ENCODE data around the gene ALDH3A1. TPM values are rescaled to one million over a fixed set of nuclear protein-coding genes. Genes with fewer than 3 reads are reported as not detected.

Gene ALDH3A1
- total and polyA plus RNA-seq, 2 donors (not counting 3 experiments of a cell fraction or from before 2014, with no cell fraction given): 0.11 to 1.2 TPM

- H3K36me3 ChIP-seq (ENCODE audit: control insufficient read depth in 2 of 2, extremely low read depth in 1 of 2, insufficient read depth in 2 of 2, low read length in 2 of 2): no peaks in the 10 kb centered on the region
- ChIA-PET POLR2A (no interaction called here), CTCF (interaction anchor here (1.0 to 1.5 kb wide), 2 partner anchors 9 to 208 kb away, joined by 3 to 5 read pairs; no protein-coding TSS in a partner anchor)
- FAIRE-seq (no peak), DNase-seq (ENCODE audit: low read depth, low spot score) (no peak)
- no peak for TF ChIP-seq POLR2AphosphoS5 (IDR thresholded peaks at IDR 0.05; ENCODE audit: insufficient read depth, low read depth, low read length)
- TF ChIP-seq, protein P1, sequence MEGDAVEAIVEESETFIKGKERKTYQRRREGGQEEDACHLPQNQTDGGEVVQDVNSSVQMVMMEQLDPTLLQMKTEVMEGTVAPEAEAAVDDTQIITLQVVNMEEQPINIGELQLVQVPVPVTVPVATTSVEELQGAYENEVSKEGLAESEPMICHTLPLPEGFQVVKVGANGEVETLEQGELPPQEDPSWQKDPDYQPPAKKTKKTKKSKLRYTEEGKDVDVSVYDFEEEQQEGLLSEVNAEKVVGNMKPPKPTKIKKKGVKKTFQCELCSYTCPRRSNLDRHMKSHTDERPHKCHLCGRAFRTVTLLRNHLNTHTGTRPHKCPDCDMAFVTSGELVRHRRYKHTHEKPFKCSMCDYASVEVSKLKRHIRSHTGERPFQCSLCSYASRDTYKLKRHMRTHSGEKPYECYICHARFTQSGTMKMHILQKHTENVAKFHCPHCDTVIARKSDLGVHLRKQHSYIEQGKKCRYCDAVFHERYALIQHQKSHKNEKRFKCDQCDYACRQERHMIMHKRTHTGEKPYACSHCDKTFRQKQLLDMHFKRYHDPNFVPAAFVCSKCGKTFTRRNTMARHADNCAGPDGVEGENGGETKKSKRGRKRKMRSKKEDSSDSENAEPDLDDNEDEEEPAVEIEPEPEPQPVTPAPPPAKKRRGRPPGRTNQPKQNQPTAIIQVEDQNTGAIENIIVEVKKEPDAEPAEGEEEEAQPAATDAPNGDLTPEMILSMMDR (IDR thresholded peaks at IDR 0.05; ENCODE audit: extremely low read depth in 1 of 2, insufficient read depth in 1 of 2, low read depth in 1 of 2, low read length in 2 of 2): peak in 1 of 2 donors; percentile 4
- no peaks in the 10 kb centered on the region for H3K4me1 ChIP-seq (ENCODE audit: control insufficient read depth, extremely low read depth, insufficient read depth, low read length)
- no peak overlapping the region for H3K27ac ChIP-seq (ENCODE audit: insufficient read depth, low read depth, low read length)
- no peaks in the 10 kb centered on the region for H3K27me3 ChIP-seq (ENCODE audit: control insufficient read depth in 2 of 2, insufficient read depth in 2 of 2, low read length in 2 of 2)
- dilution Hi-C loops (cut with MboI; ENCODE audit: extremely low pct_ligation_motif_present, low sequenced_read_pairs): no loop called here
- H3K9me3 ChIP-seq (replicated peaks; ENCODE audit: control insufficient read depth, insufficient read depth, low read length): no peaks in the 10 kb centered on the region
- no peak overlapping the region for H3K9ac ChIP-seq (replicated peaks; ENCODE audit: extremely low read depth, insufficient read depth, low read length)
- no peaks in the 10 kb centered on the region for H4K20me1 ChIP-seq (replicated peaks; ENCODE audit: control insufficient read depth, extremely low read depth, insufficient read depth, low read length)
- no peaks in the 10 kb centered on the region for H3K9me1 ChIP-seq (replicated peaks; ENCODE audit: control insufficient read depth, extremely low read depth, insufficient read depth, low read length)
- H3K4me3 ChIP-seq (replicated peaks in 1 of 3; ENCODE audit: insufficient read depth in 1 of 3, low read depth in 1 of 3, low read length in 3 of 3): no peak overlapping the region
- BruUV-seq (replicated peaks): no TSS peak
- no peak overlapping the region for H2AFZ ChIP-seq (ENCODE audit: low read depth, low read length)
- H3K79me2 ChIP-seq (ENCODE audit: control insufficient read depth, insufficient read depth, low read length): no peaks in the 10 kb centered on the region
- H3K4me2 ChIP-seq (ENCODE audit: insufficient read depth, low read length): no peak overlapping the region
- intact Hi-C loops (cut with micrococcal nuclease): no loop called here
Observed at GRCh38 chr17:19718613-19719354, 29.3 kb downstream of the ALDH3A1 start.

DNA sequence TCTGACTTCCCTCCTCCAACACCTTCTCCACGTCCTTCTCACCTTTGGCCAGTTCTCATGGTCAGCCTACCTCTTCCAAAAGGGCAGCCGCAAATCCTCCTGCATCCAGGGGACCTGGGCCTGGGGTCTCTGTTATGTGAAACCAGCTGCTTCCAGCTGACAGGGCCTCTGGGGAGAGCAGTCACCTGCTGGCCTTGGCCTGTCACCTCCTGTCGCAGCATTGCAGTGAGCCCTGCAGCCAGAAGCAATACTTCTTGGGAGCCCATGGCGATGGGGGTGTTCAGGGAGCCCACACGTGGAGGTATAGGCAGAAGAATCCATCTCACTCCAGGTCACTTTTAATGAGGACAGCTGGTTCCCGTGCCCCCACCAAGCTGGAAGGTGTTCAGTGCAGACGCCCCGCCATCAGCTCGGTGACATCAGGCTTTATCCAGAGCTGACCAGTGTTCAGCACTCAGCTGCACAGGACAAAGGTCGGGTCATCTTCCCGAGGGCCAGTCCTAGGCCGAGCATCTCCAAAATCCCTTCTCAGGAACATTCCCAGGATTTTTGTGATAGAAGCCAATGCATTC, 30.0 kb downstream of the ALDH3A1 start:
- DNase-seq (ENCODE audit: low read depth, low spot score): no peak
- H4K20me1 ChIP-seq (replicated peaks; ENCODE audit: control insufficient read depth, extremely low read depth, insufficient read depth, low read length): no peaks in the 10 kb centered on the region
- ChIA-PET POLR2A (no interaction called here), CTCF (interaction anchor here (1.0 to 1.5 kb wide), 2 partner anchors 10 to 207 kb away, joined by 3 to 5 read pairs; no protein-coding TSS in a partner anchor)
- H3K9ac ChIP-seq (replicated peaks; ENCODE audit: extremely low read depth, insufficient read depth, low read length): no peak overlapping the region
- no peaks in the 10 kb centered on the region for H3K9me3 ChIP-seq (replicated peaks; ENCODE audit: control insufficient read depth, insufficient read depth, low read length)
- no peak overlapping the region for H2AFZ ChIP-seq (ENCODE audit: low read depth, low read length)
- no peaks in the 10 kb centered on the region for H3K9me1 ChIP-seq (replicated peaks; ENCODE audit: control insufficient read depth, extremely low read depth, insufficient read depth, low read length)
- no peaks in the 10 kb centered on the region for H3K27me3 ChIP-seq (ENCODE audit: control insufficient read depth in 2 of 2, insufficient read depth in 2 of 2, low read length in 2 of 2)
- dilution Hi-C loops (cut with MboI; ENCODE audit: extremely low pct_ligation_motif_present, low sequenced_read_pairs) (no loop called here), intact Hi-C loops (cut with micrococcal nuclease) (no loop called here)
- H3K79me2 ChIP-seq (ENCODE audit: control insufficient read depth, insufficient read depth, low read length): no peaks in the 10 kb centered on the region
- H3K27ac ChIP-seq (ENCODE audit: insufficient read depth, low read depth, low read length): no peak overlapping the region
- no peak for FAIRE-seq
- no peaks in the 10 kb centered on the region for H3K36me3 ChIP-seq (ENCODE audit: control insufficient read depth in 2 of 2, extremely low read depth in 1 of 2, insufficient read depth in 2 of 2, low read length in 2 of 2)
- no peak overlapping the region for H3K4me2 ChIP-seq (ENCODE audit: insufficient read depth, low read length)
- TF ChIP-seq MYC (IDR thresholded peaks at IDR 0.05; ENCODE audit: low read depth, low read length): no peak
- TF ChIP-seq, protein P1 (IDR thresholded peaks at IDR 0.05; ENCODE audit: extremely low read depth in 1 of 2, insufficient read depth in 1 of 2, low read depth in 1 of 2, low read length in 2 of 2): no peak
- no peak for TF ChIP-seq FOS (IDR thresholded peaks at IDR 0.05; ENCODE audit: borderline replicate concordance, insufficient read depth, low read length)
- TF ChIP-seq POLR2AphosphoS5 (IDR thresholded peaks at IDR 0.05; ENCODE audit: insufficient read depth, low read depth, low read length): no peak
- no peak for TF ChIP-seq EZH2 (IDR thresholded peaks at IDR 0.05; ENCODE audit: borderline replicate concordance, low read depth, low read length, severe bottlenecking)
- no peak for TF ChIP-seq POLR2A (IDR thresholded peaks at IDR 0.05; ENCODE audit: low read depth, low read length)
- no peak for TF ChIP-seq JUN (IDR thresholded peaks at IDR 0.05; ENCODE audit: borderline replicate concordance, insufficient read depth, insufficient read length, low read depth)
- TF ChIP-seq MAX (IDR thresholded peaks at IDR 0.05; ENCODE audit: insufficient read depth, insufficient read length): no peak
- no peak for TF ChIP-seq GATA2 (IDR thresholded peaks at IDR 0.05; ENCODE audit: insufficient read depth, insufficient read length, low read depth, low read length)
- no peaks in the 10 kb centered on the region for H3K4me1 ChIP-seq (ENCODE audit: control insufficient read depth, extremely low read depth, insufficient read depth, low read length)
- no peak overlapping the region for H3K4me3 ChIP-seq (replicated peaks in 1 of 3; ENCODE audit: insufficient read depth in 1 of 3, low read depth in 1 of 3, low read length in 3 of 3)
- BruUV-seq (replicated peaks): no TSS peak

Data from endothelial cell of umbilical vein (primary cell).